ENCODE measurements around the gene AMBP.

The AMBP gene

GRCh38 chr9:114081441-114082016 lies 3.4 kb upstream of the AMBP start:
- Histone ChIP-seq H2AFZ (ENCODE audit: low read length, unreplicated experiment) (no peak overlapping the region), H3K27ac (ENCODE audit: low read depth, low read length) (no peak overlapping the region), H3K79me2 (ENCODE audit: control insufficient read depth, insufficient read depth, low read length, unreplicated experiment) (no peaks in the 10 kb centered on the region), H3K27me3 (ENCODE audit: insufficient read depth, low read length) (peaks cover 5% of the 10 kb centered on the region; the same call in 1 of the 2 replicates), H3K4me1 (ENCODE audit: control insufficient read depth, insufficient read depth, low read length, unreplicated experiment) (no peaks in the 10 kb centered on the region), H3K36me3 (ENCODE audit: insufficient read depth, low read length) (no peaks in the 10 kb centered on the region), H3K4me3 (ENCODE audit: low read depth, low read length) (no peak overlapping the region)

GRCh38 chr9:114080773-114081440 lies 2.8 kb upstream of the AMBP start:
- Histone ChIP-seq H3K4me1 (ENCODE audit: control insufficient read depth, insufficient read depth, low read length, unreplicated experiment) (no peaks in the 10 kb centered on the region), H2AFZ (ENCODE audit: low read length, unreplicated experiment) (no peak overlapping the region), H3K79me2 (ENCODE audit: control insufficient read depth, insufficient read depth, low read length, unreplicated experiment) (no peaks in the 10 kb centered on the region), H3K27me3 (ENCODE audit: insufficient read depth, low read length) (peaks cover 11% of the 10 kb centered on the region; the same call in 1 of the 2 replicates), H3K36me3 (ENCODE audit: insufficient read depth, low read length) (no peaks in the 10 kb centered on the region), H3K4me3 (ENCODE audit: low read depth, low read length) (no peak overlapping the region), H3K27ac (ENCODE audit: low read depth, low read length) (no peak overlapping the region)

DNA sequence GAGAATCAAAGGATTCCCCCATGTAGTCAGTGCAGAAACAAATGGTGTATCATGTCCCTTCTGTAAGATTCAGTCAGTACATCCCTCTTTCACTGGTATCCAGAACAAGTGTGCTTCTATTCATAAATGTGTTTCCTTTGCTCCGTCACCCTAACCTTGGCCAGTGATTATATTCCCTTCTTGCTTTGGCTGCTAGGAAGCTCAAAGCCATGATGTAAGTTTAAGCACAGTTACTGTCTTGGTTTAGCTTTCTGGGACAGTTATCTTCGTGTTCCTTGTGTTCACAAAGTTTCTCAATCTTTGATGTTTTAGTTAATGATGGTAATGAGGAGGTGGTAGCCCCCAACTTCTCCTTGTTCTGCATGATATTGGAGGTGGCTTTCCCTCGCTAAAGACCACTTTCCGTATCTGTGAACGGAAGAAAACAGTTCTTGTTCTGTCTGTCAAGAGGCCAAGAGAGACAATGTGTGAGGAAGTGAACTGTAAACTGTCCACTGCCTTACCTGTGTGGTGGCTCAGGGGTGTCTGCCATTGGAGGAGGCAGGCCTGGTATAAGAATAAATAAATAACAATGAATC lies 2.2 kb upstream of the AMBP start:
- Histone ChIP-seq H3K79me2 (ENCODE audit: control insufficient read depth, insufficient read depth, low read length, unreplicated experiment) (no peaks in the 10 kb centered on the region), H3K27ac (ENCODE audit: low read depth, low read length) (no peak overlapping the region), H3K36me3 (ENCODE audit: insufficient read depth, low read length) (no peaks in the 10 kb centered on the region), H3K4me3 (ENCODE audit: low read depth, low read length) (no peak overlapping the region), H2AFZ (ENCODE audit: low read length, unreplicated experiment) (no peak overlapping the region), H3K4me1 (ENCODE audit: control insufficient read depth, insufficient read depth, low read length, unreplicated experiment) (no peaks in the 10 kb centered on the region), H3K27me3 (ENCODE audit: insufficient read depth, low read length) (peaks cover 17% of the 10 kb centered on the region)

GRCh38 chr9:114078781-114079156 lies 669 bp upstream of the AMBP start:
- no peaks in the 10 kb centered on the region for H3K79me2 ChIP-seq (ENCODE audit: control insufficient read depth, insufficient read depth, low read length, unreplicated experiment)
- no peaks in the 10 kb centered on the region for H3K36me3 ChIP-seq (ENCODE audit: insufficient read depth, low read length)
- H2AFZ ChIP-seq (ENCODE audit: low read length, unreplicated experiment), result no peak overlapping the region
- H3K27me3 ChIP-seq (ENCODE audit: insufficient read depth, low read length), result peaks cover 26% of the 10 kb centered on the region
- no peak overlapping the region for H3K4me3 ChIP-seq (ENCODE audit: low read depth, low read length)
- no peak overlapping the region for H3K27ac ChIP-seq (ENCODE audit: low read depth, low read length)
- H3K4me1 ChIP-seq (ENCODE audit: control insufficient read depth, insufficient read depth, low read length, unreplicated experiment), result no peaks in the 10 kb centered on the region

- H3K36me3 ChIP-seq (ENCODE audit: insufficient read depth, low read length), result no peaks in the 10 kb centered on the region
- H3K79me2 ChIP-seq (ENCODE audit: control insufficient read depth, insufficient read depth, low read length, unreplicated experiment), result no peaks in the 10 kb centered on the region
- H3K4me1 ChIP-seq (ENCODE audit: control insufficient read depth, insufficient read depth, low read length, unreplicated experiment), result no peaks in the 10 kb centered on the region
Measured at GRCh38 chr9:114077162-114077837, 800 bp downstream of the AMBP start.

DNA sequence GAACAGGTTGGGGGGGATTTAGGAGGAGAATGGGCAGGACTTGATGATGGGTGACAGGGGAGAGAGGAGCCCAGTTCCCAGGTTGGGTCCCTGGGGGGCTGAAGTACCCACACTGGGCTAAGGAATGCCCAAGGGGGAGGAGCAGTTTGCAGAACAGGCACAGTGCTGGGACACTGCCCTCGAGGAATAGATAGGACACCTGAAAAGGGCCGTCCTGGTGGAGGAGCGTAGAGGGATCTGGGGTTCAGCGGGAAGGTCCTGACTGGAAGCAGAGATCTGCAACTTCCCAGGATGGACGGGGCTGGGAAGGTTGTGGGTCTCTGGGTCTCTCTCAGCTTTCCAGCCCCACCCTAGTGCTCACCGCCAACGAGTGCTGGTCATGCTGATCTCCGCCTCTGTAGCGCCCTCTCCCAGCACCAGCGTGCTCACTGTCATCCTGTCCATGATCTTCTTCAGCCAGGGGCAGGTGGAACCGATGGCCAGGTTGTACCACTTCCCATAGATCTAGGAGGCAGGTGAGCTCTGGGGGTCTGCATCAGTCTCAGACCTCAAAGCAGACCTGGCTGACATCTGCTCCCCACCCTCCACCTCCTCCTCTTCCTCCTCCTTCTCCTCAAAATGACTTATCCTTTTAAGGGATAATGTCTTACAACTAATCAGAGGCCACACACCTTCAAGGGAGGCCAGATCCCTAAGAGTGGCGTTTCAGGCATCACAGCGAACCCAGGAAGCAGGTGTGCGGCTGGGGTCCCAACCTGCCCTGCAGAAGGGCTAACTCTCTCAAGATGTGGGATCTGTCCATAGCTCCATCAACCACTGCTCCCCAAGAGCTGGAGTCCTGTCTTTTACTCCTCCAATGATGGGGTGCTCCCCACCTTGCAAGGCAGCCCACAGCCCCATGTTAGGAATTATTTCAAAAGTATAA lies 1.6 kb downstream of the AMBP start:
- Histone ChIP-seq H3K27me3 (ENCODE audit: insufficient read depth, low read length) (peaks cover 26% of the 10 kb centered on the region), H3K27ac (ENCODE audit: low read depth, low read length) (no peak overlapping the region), H3K4me1 (ENCODE audit: control insufficient read depth, insufficient read depth, low read length, unreplicated experiment) (no peaks in the 10 kb centered on the region), H3K36me3 (ENCODE audit: insufficient read depth, low read length) (no peaks in the 10 kb centered on the region), H2AFZ (ENCODE audit: low read length, unreplicated experiment) (no peak overlapping the region), H3K79me2 (ENCODE audit: control insufficient read depth, insufficient read depth, low read length, unreplicated experiment) (no peaks in the 10 kb centered on the region), H3K4me3 (ENCODE audit: low read depth, low read length) (no peak overlapping the region)

More at GRCh38 chr9:114077162-114077837, 800 bp downstream of the AMBP start:
- H2AFZ ChIP-seq (ENCODE audit: low read length, unreplicated experiment), result no peak overlapping the region
- H3K4me3 ChIP-seq (ENCODE audit: low read depth, low read length), result no peak overlapping the region
- H3K27me3 ChIP-seq (ENCODE audit: insufficient read depth, low read length), result peaks cover 26% of the 10 kb centered on the region
- H3K27ac ChIP-seq (ENCODE audit: low read depth, low read length), result no peak overlapping the region

- Histone ChIP-seq H3K79me2 (ENCODE audit: control insufficient read depth, insufficient read depth, low read length, unreplicated experiment) (no peaks in the 10 kb centered on the region), H3K36me3 (ENCODE audit: insufficient read depth, low read length) (no peaks in the 10 kb centered on the region), H3K4me3 (ENCODE audit: low read depth, low read length) (no peak overlapping the region), H2AFZ (ENCODE audit: low read length, unreplicated experiment) (no peak overlapping the region), H3K27me3 (ENCODE audit: insufficient read depth, low read length) (peaks cover 26% of the 10 kb centered on the region), H3K27ac (ENCODE audit: low read depth, low read length) (no peak overlapping the region), H3K4me1 (ENCODE audit: control insufficient read depth, insufficient read depth, low read length, unreplicated experiment) (no peaks in the 10 kb centered on the region)
Measured at GRCh38 chr9:114075602-114076001, 2.5 kb downstream of the AMBP start.

DNA sequence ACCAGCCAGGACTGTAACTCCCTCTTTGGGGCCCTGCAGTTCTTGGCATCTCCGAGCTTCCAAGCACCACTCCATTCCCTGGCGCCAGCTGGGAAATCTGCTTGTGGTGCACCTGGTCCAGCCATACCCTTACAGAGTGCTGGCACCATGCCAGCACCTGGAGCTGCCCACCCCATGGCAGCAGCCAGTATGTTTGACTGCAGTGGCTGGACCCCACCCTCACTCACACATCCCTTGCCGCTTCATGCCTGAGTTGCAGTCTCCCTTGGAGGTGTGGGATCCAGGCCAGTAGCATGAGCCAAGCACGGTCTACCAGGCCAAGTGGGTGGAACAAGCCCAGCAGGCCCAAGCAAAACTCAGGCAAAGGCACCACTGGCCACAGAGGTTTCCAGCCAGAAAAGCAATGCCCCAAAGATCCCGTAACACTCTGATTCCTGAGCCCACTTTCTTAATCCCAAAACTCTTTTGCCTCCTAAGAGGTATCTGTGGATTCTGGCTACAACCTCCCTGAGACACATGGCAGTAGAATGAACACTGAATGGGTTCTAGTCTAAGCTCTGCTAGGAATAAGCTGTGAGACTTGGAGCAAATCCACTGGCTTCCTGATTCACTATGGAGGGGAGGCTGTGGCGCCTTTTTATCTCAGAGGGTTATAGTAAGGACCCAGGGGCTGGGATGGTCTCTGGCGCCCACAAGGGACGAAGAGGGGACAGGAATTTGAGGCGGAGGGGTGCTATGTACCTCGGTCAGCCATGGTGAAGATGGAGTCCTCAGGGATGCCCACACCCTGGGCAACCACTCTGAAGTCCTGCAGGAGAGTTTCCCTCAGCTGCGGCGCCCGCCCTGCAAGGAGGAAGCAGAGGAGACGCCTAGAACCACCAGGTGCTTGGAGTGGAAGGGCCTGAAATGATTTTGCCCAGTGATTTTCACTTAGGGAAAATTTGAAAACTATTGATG lies 5.6 kb downstream of the AMBP start:
- no peaks in the 10 kb centered on the region for H3K4me1 ChIP-seq (ENCODE audit: control insufficient read depth, insufficient read depth, low read length, unreplicated experiment)
- no peak overlapping the region for H2AFZ ChIP-seq (ENCODE audit: low read length, unreplicated experiment)
- H3K36me3 ChIP-seq (ENCODE audit: insufficient read depth, low read length), result no peaks in the 10 kb centered on the region
- no peaks in the 10 kb centered on the region for H3K79me2 ChIP-seq (ENCODE audit: control insufficient read depth, insufficient read depth, low read length, unreplicated experiment)
- H3K27ac ChIP-seq (ENCODE audit: low read depth, low read length), result no peak overlapping the region
- H3K4me3 ChIP-seq (ENCODE audit: low read depth, low read length), result no peak overlapping the region
- H3K27me3 ChIP-seq (ENCODE audit: insufficient read depth, low read length), result peaks cover 26% of the 10 kb centered on the region

- Histone ChIP-seq H3K4me1 (ENCODE audit: control insufficient read depth, insufficient read depth, low read length, unreplicated experiment) (no peaks in the 10 kb centered on the region), H3K27me3 (ENCODE audit: insufficient read depth, low read length) (peaks cover 20% of the 10 kb centered on the region), H2AFZ (ENCODE audit: low read length, unreplicated experiment) (no peak overlapping the region), H3K4me3 (ENCODE audit: low read depth, low read length) (no peak overlapping the region), H3K79me2 (ENCODE audit: control insufficient read depth, insufficient read depth, low read length, unreplicated experiment) (no peaks in the 10 kb centered on the region), H3K27ac (ENCODE audit: low read depth, low read length) (no peak overlapping the region), H3K36me3 (ENCODE audit: insufficient read depth, low read length) (no peaks in the 10 kb centered on the region)
Measured at GRCh38 chr9:114071197-114071795, 6.8 kb downstream of the AMBP start.
